IMR-90 (cell line): ENCODE results near the gene GBF1. TPM values are rescaled to one million over a fixed set of nuclear protein-coding genes. Genes with fewer than 3 reads are reported as not detected.
A peak's percentile ranks its signal among the peaks of the same experiment; 100 is the strongest.

Source experiments
- ATAC-seq: fragments of 200-7000 bp; cut with Tn5 transposase; 2 replicates; pipeline ENCODE4 v1.9.1; 2020; ENCODE audit warnings: low read depth, mild to moderate bottlenecking, moderate library complexity
- BruUV-seq: library from RNA; stranded (reverse); fragments of 400-500 nt; replicated peaks from 2 replicates; lab custom pipeline; 2021; lab: Mats Ljungman, UMichigan
- CTCF ChIA-PET: fragments of 300-600 bp; formaldehyde crosslinking; extraction: SDS; loops from one replicate; lab custom pipeline; 2021; ENCODE audit warnings: antibody characterized with exemption; lab: Yijun Ruan, JAX
- POLR2A ChIA-PET: fragments of 300-600 bp; sonication (Branson Sonifier 250); formaldehyde crosslinking; loops from one replicate; lab custom pipeline; 2022; ENCODE audit warnings: antibody characterized with exemption; ENCODE audit not compliant: unreplicated experiment; lab: Charles Lee
- DNase-seq: peaks from one replicate; pipeline ENCODE4 v3.0.0; 2013
- H2AFZ ChIP-seq: replicated peaks from 2 replicates; pipeline ENCODE3; 2013; ENCODE audit warnings: low read length, mild to moderate bottlenecking; ENCODE audit not compliant: poor library complexity
- H2AK5ac ChIP-seq: 2 replicates; pipeline ENCODE4 v1.6.1; 2013; ENCODE audit warnings: low read depth, low read length, inconsistent platforms
- H2AK9ac ChIP-seq: replicated peaks from 2 replicates; pipeline ENCODE3; 2013; ENCODE audit warnings: mild to moderate bottlenecking, low read depth, low read length, moderate library complexity; ENCODE audit not compliant: poor library complexity
- H2BK120ac ChIP-seq: 2 replicates; pipeline ENCODE4 v1.6.1; 2013; ENCODE audit warnings: low read depth, low read length, inconsistent platforms
- H2BK15ac ChIP-seq: 3 replicates; pipeline ENCODE4 v1.6.1; 2013; ENCODE audit warnings: low read depth, low read length, inconsistent platforms
- H2BK20ac ChIP-seq: 2 replicates; pipeline ENCODE4 v1.6.1; 2013; ENCODE audit warnings: low read depth, mild to moderate bottlenecking, inconsistent platforms, low read length, moderate library complexity
- H2BK5ac ChIP-seq: 2 replicates; pipeline ENCODE4 v1.6.1; 2013; ENCODE audit warnings: mild to moderate bottlenecking, low read depth, low read length, inconsistent platforms; ENCODE audit not compliant: poor library complexity, severe bottlenecking
- H3K14ac ChIP-seq: replicated peaks from 2 replicates; pipeline ENCODE4 v1.6.1; 2013; ENCODE audit warnings: low read depth, low read length, inconsistent platforms
- H3K18ac ChIP-seq: 2 replicates; pipeline ENCODE4 v1.6.1; 2013; ENCODE audit warnings: low read depth, low read length, control low read depth
- H3K23ac ChIP-seq: 2 replicates; pipeline ENCODE4 v1.6.1; 2013; ENCODE audit warnings: low read depth, low read length, inconsistent platforms
- H3K27ac ChIP-seq: 2 replicates; pipeline ENCODE4 v1.5.1; 2013; ENCODE audit warnings: mild to moderate bottlenecking, control low read depth, low read length; ENCODE audit not compliant: insufficient read depth
- H3K27me3 ChIP-seq: 2 replicates; pipeline ENCODE4 v1.6.1; 2013; ENCODE audit warnings: low read length; ENCODE audit not compliant: control insufficient read depth, insufficient read depth
- H3K36me3 ChIP-seq: 2 replicates; pipeline ENCODE4 v1.6.1; 2013; ENCODE audit warnings: low read length, mixed read lengths; ENCODE audit not compliant: control insufficient read depth, insufficient read depth
- H3K4ac ChIP-seq: 2 replicates; pipeline ENCODE4 v1.6.1; 2013; ENCODE audit warnings: low read depth, low read length, inconsistent platforms
- H3K4me1 ChIP-seq: 2 replicates; pipeline ENCODE4 v1.6.1; 2013; ENCODE audit warnings: low read length, mixed read lengths; ENCODE audit not compliant: control insufficient read depth, insufficient read depth
- H3K4me2 ChIP-seq: 2 replicates; pipeline ENCODE4 v1.6.1; 2013; ENCODE audit warnings: low read depth, mild to moderate bottlenecking, control low read depth, low read length, moderate library complexity
- H3K4me3 ChIP-seq: 2 replicates; pipeline ENCODE4 v1.5.1; 2013; ENCODE audit warnings: low read depth, mild to moderate bottlenecking, control low read depth, low read length, moderate library complexity; ENCODE audit not compliant: insufficient read depth
- H3K56ac ChIP-seq: 2 replicates; pipeline ENCODE4 v1.6.1; 2013; ENCODE audit warnings: low read length, inconsistent platforms; ENCODE audit not compliant: insufficient read depth; ENCODE audit errors: extremely low read depth
- H3K79me1 ChIP-seq, 2 experiments: 2 replicates each; pipeline ENCODE4 v1.6.1; 2013; ENCODE audit warnings: low read length in 2 of 2, inconsistent platforms in 1 of 2, low read depth in 1 of 2
- H3K9ac ChIP-seq: 2 replicates; pipeline ENCODE4 v1.6.1; 2013; ENCODE audit warnings: low read depth, low read length, control low read depth
- H3K9me1 ChIP-seq: 2 replicates; pipeline ENCODE4 v1.6.1; 2013; ENCODE audit warnings: low read length, inconsistent platforms; ENCODE audit not compliant: insufficient read depth
- H3K9me3 ChIP-seq: 2 replicates; pipeline ENCODE4 v1.6.1; 2013; ENCODE audit warnings: low read length; ENCODE audit not compliant: control insufficient read depth, insufficient read depth
- H4K20me1 ChIP-seq: 2 replicates; pipeline ENCODE4 v1.6.1; 2013; ENCODE audit warnings: low read length, inconsistent platforms; ENCODE audit not compliant: insufficient read depth
- H4K5ac ChIP-seq: 2 replicates; pipeline ENCODE4 v1.6.1; 2013; ENCODE audit warnings: mild to moderate bottlenecking, low read depth, low read length, control low read depth
- H4K8ac ChIP-seq, 2 experiments: 2 replicates each; pipeline ENCODE4 v1.6.1; 2013; ENCODE audit warnings: low read depth in 2 of 2, low read length in 2 of 2, control low read depth in 1 of 2, inconsistent platforms in 1 of 2
- H4K91ac ChIP-seq: 2 replicates; pipeline ENCODE4 v1.6.1; 2013; ENCODE audit warnings: low read depth, low read length, inconsistent platforms; ENCODE audit not compliant: insufficient read depth
- FOS ChIP-seq: fragments of 150-350 bp; IDR thresholded peaks from 2 replicates; pipeline ENCODE4 v1.6.1; 2016; ENCODE audit warnings: low read depth, low read length
- WGBS, 2 experiments: methylation state at CpG; one replicate each; pipeline versions ENCODE4 v1.1.5 to v1.1.7; 2013; ENCODE audit warnings: missing lambda C conversion rate in 2 of 2; ENCODE audit not compliant: insufficient read length in 1 of 2; ENCODE audit errors: extremely low coverage in 2 of 2; 5-methylcytosine and 5-hydroxymethylcytosine counted together
- dilution Hi-C: fragments of 300-500 bp; cut with HindIII; formaldehyde crosslinking; loops from one replicate; pipeline ENCODE4 v1.14.3; 2018; ENCODE audit warnings: low sequenced_read_pairs; ENCODE audit not compliant: unreplicated experiment
- in situ Hi-C: fragments of 300-500 bp; cut with MboI; formaldehyde crosslinking; loops from 3 replicates; pipeline ENCODE4 v1.14.3; 2019; ENCODE audit warnings: low sequenced_read_pairs, inconsistent platforms, mixed read lengths
- intact Hi-C: fragments of 100-400 bp; cut with micrococcal nuclease; formaldehyde crosslinking; loops from 2 replicates; pipeline ENCODE4 v1.10.0; 2022
- polyA plus RNA-seq, 3 experiments: library from polyadenylated mRNA; depleted of rRNA; stranded (reverse); fragments of >200 nt; gene quantifications; 2 replicates each; pipeline ENCODE4 v1.2.3, GENCODE V29; 2012; ENCODE audit warnings: low replicate concordance in 1 of 3
- total RNA-seq: library from RNA; depleted of rRNA; stranded (reverse); fragments of >200 nt; gene quantifications from 2 replicates; pipeline ENCODE4 v1.2.3, GENCODE V29; 2012
- TF ChIP-seq, protein P1 (sequence below): fragments of 150-350 bp; IDR thresholded peaks from 2 replicates; pipeline ENCODE4 v1.6.1; 2017; ENCODE audit warnings: mild to moderate bottlenecking, antibody characterized with exemption, low read length, low read depth

Gene GBF1
- total and polyA plus RNA-seq, 2 of the 4 experiments (the other 2 are of a cell fraction), result 38.7 to 40.1 TPM

GRCh38 chr10:102426803-102427287 is 181.5 kb downstream of the GBF1 start:
- in situ Hi-C loops (no loop called here), dilution Hi-C loops (no loop called here), intact Hi-C loops (no loop called here)
- POLR2A ChIA-PET, result no interaction called here
- WGBS, 2 experiments, result 90% methylated on average over 3 of the region's 7 CpGs; no CpG with 5 or more reads in 1 of the 2 experiments
- H3K18ac ChIP-seq, result no peak overlapping the region
- peaks cover 9% of the 10 kb centered on the region for H3K4me1 ChIP-seq
- ATAC-seq (no peak), DNase-seq (peak; percentile 42)
- peaks cover 6% of the 10 kb centered on the region; the same call in 1 of the 2 replicates for H3K36me3 ChIP-seq
- no peak overlapping the region for H3K27ac ChIP-seq
- H4K5ac ChIP-seq, result no peak overlapping the region
- H3K9ac ChIP-seq, result no peak overlapping the region
- TF ChIP-seq, protein P1, sequence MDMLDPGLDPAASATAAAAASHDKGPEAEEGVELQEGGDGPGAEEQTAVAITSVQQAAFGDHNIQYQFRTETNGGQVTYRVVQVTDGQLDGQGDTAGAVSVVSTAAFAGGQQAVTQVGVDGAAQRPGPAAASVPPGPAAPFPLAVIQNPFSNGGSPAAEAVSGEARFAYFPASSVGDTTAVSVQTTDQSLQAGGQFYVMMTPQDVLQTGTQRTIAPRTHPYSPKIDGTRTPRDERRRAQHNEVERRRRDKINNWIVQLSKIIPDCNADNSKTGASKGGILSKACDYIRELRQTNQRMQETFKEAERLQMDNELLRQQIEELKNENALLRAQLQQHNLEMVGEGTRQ, result no peak
- peak; percentile 8; the same call in 1 of the 2 replicates for TF ChIP-seq FOS
- peaks cover 6 to 56% of the 10 kb centered on the region in 2 experiments for H3K79me1 ChIP-seq
- 0 out of 2 replicates have a peak, but pooled peaks cover 4% of the 10 kb centered on the region for H3K9me1 ChIP-seq
- no peak overlapping the region for H3K4me2 ChIP-seq
- no peak overlapping the region for H2BK5ac ChIP-seq
- H2AK9ac ChIP-seq, result no peak overlapping the region
- H2BK120ac ChIP-seq, result no peak overlapping the region
- no peak overlapping the region for H2AK5ac ChIP-seq
- no peak overlapping the region for H3K4ac ChIP-seq
- no peak overlapping the region for H3K56ac ChIP-seq
- H4K8ac ChIP-seq, result no peak overlapping the region
- no peaks in the 10 kb centered on the region for H3K9me3 ChIP-seq
- no peak overlapping the region for H4K91ac ChIP-seq
- H3K27me3 ChIP-seq, result no peaks in the 10 kb centered on the region
- H3K14ac ChIP-seq, result no peak overlapping the region; the same call in 1 of the 2 replicates
- CTCF ChIA-PET, result no interaction called here
- BruUV-seq, result no TSS peak
- H2AFZ ChIP-seq, result no peak overlapping the region
- no peaks in the 10 kb centered on the region for H4K20me1 ChIP-seq
- no peak overlapping the region for H2BK20ac ChIP-seq
- no peak overlapping the region for H3K4me3 ChIP-seq
- no peak overlapping the region for H3K23ac ChIP-seq
- no peak overlapping the region for H2BK15ac ChIP-seq
